Right lobe of liver (tissue), 6 donors: Measurements from ENCODE around the gene GAST. TPM values are rescaled to one million over a fixed set of nuclear protein-coding genes. Genes with fewer than 3 reads are reported as not detected.

Source experiments
- ATAC-seq, 4 donors: fragments of 200-7000 bp; cut with Tn5 transposase; one replicate each; pipeline ENCODE4 v1.9.1; 2020; ENCODE audit warnings: mild to moderate bottlenecking in 4 of 4, moderate library complexity in 4 of 4
- DNase-seq, 3 donors: peaks; one replicate each; pipeline ENCODE4 v3.0.0-alpha.2; 2020
- H3K27ac ChIP-seq, 3 donors: fragments of 200-600 bp; one replicate each; pipeline ENCODE4 v1.8.0; 2022
- H3K27me3 ChIP-seq, 2 donors: fragments of 200-600 bp; one replicate each; pipeline ENCODE4 v1.8.0; 2022
- H3K36me3 ChIP-seq, 4 donors: fragments of 200-600 bp; sonication (generic) in 1 of 4; one replicate each; pipeline versions ENCODE4 v1.5.1 to v1.8.0; 2017 to 2022; ENCODE audit warnings: control low read depth in 1 of 4
- H3K4me1 ChIP-seq, 4 donors: fragments of 200-600 bp; sonication (generic) in 1 of 4; one replicate each; pipeline versions ENCODE4 v1.5.1 to v1.8.0; 2017 to 2022; ENCODE audit warnings: control low read depth in 1 of 4
- H3K4me3 ChIP-seq, 3 donors: fragments of 200-600 bp; one replicate each; pipeline ENCODE4 v1.8.0; 2022
- H3K9me3 ChIP-seq, 4 donors: fragments of 200-600 bp; sonication (generic) in 1 of 4; one replicate each; pipeline versions ENCODE4 v1.5.1 to v1.8.0; 2017 to 2022; ENCODE audit warnings: control low read depth in 1 of 4
- CTCF ChIP-seq, 4 donors: fragments of 200-600 bp in 3 of 4; fragments of 450-650 bp in 1 of 4; IDR thresholded peaks; one replicate each; pipeline versions ENCODE4 v1.5.1 to v1.8.0; 2016 to 2022; ENCODE audit warnings: antibody characterized with exemption in 4 of 4, mild to moderate bottlenecking in 2 of 4
- POLR2A ChIP-seq: fragments of 450-650 bp; IDR thresholded peaks from one replicate; pipeline ENCODE4 v1.6.1; 2017; ENCODE audit warnings: antibody characterized with exemption, mild to moderate bottlenecking
- WGBS: methylation state at CpG from one replicate; pipeline ENCODE4 v1.1.6; 2018; ENCODE audit warnings: low coverage, low lambda C conversion rate; ENCODE audit not compliant: insufficient coverage; ENCODE audit errors: missing lambda C conversion rate; 5-methylcytosine and 5-hydroxymethylcytosine counted together
- intact Hi-C, 2 donors: fragments of 100-400 bp; cut with DNase I; formaldehyde crosslinking; loops; one replicate each; pipeline versions ENCODE4 v1.11.2 to v1.14.1; 2022
- total RNA-seq, 6 experiments: library from RNA; depleted of rRNA in 2 of 6; stranded (reverse); fragments of >200 nt in 2 of 6; fragmentation: NEBNext Ultra II Directional in 3 of 6; extraction: Animal tissue kit (Norgen Biotek cat#: 25700) in 3 of 6; gene quantifications; one replicate each; pipeline versions ENCODE4 v1.1.0 to v1.2.4, GENCODE V29; 2016 to 2023
- donor health status: DM: no; HTN: yes; CAD: no.
- donor health status: DM: no; HTN: no; CAD: no.
- donor health status: DM: no; HTN: no; CAD: no.
- donor health status: DM: no; HTN: yes; CAD: no.
- donor health status: DM: no; HTN: yes; CAD: no.

GAST gene
- total RNA-seq, 6 experiments from 2014 or later: not detected

GRCh38 chr17:41737680-41738023 is 25.5 kb downstream of the GAST start:
- DNase-seq (no peak), ATAC-seq (peak in 1 of 4 donors; percentile 2)
- intact Hi-C loops: loop anchor here (5.0 to 10.0 kb wide), 2 partner anchors 65 to 147 kb away; no protein-coding TSS in a partner anchor
- WGBS: 40% methylated on average over 2 of the region's 5 CpGs
- TF ChIP-seq POLR2A (no peak), CTCF (IDR thresholded peaks at IDR 0.05) (no peak)
- H3K27ac ChIP-seq: no peak overlapping the region
- H3K4me1 ChIP-seq: peaks cover 0 to 13% (median 3%) of the 10 kb centered on the region in 4 donors
- H3K9me3 ChIP-seq: no peaks in the 10 kb centered on the region
- H3K4me3 ChIP-seq: no peak overlapping the region
- H3K27me3 ChIP-seq: peaks cover 5 to 12% of the 10 kb centered on the region in 2 donors
- no peaks in the 10 kb centered on the region for H3K36me3 ChIP-seq

- 0% methylated on average over 2 of the region's 10 CpGs for WGBS
Observed at GRCh38 chr17:41738077-41738800, 26.1 kb downstream of the GAST start.

GRCh38 chr17:41738801-41739112 is 26.6 kb downstream of the GAST start:
- Histone ChIP-seq H3K4me1 (peaks cover 0 to 13% (median 3%) of the 10 kb centered on the region in 4 donors), H3K27me3 (peaks cover 5 to 12% of the 10 kb centered on the region in 2 donors), H3K4me3 (no peak overlapping the region), H3K27ac (no peak overlapping the region), H3K36me3 (no peaks in the 10 kb centered on the region), H3K9me3 (no peaks in the 10 kb centered on the region)
- ATAC-seq (no peak), DNase-seq (no peak)
- TF ChIP-seq POLR2A (no peak), CTCF (IDR thresholded peaks at IDR 0.05) (no peak)
- intact Hi-C loops: loop anchor here (5.0 to 10.0 kb wide), 2 partner anchors 64 to 146 kb away; no protein-coding TSS in a partner anchor
- 80% methylated on average over 1 of the region's 5 CpGs for WGBS

More at GRCh38 chr17:41738077-41738800, 26.1 kb downstream of the GAST start:
- no peaks in the 10 kb centered on the region for H3K9me3 ChIP-seq
- peak; percentile 75 to 82 (median 80) for DNase-seq
- H3K27me3 ChIP-seq: peaks cover 5 to 12% of the 10 kb centered on the region in 2 donors
- intact Hi-C loops: loop anchor here (5.0 to 10.0 kb wide), 2 partner anchors 64 to 147 kb away; no protein-coding TSS in a partner anchor
- H3K4me1 ChIP-seq: peaks cover 0 to 13% (median 3%) of the 10 kb centered on the region in 4 donors
- H3K27ac ChIP-seq: no peak overlapping the region
- TF ChIP-seq CTCF (IDR thresholded peaks at IDR 0.05) (peak; percentile 98 to 100 (median 98)), POLR2A (no peak)
- H3K4me3 ChIP-seq: no peak overlapping the region
- ATAC-seq: peak; percentile 92 to 96 (median 94)
- no peaks in the 10 kb centered on the region for H3K36me3 ChIP-seq

- DNase-seq (no peak), ATAC-seq (peak in 1 of 4 donors; percentile 44)
- H3K4me3 ChIP-seq: no peak overlapping the region
- H3K27ac ChIP-seq: no peak overlapping the region
- TF ChIP-seq POLR2A: no peak
- TF ChIP-seq CTCF (IDR thresholded peaks at IDR 0.05): no peak
- intact Hi-C loops: loop anchor here (5.0 to 10.0 kb wide), 2 partner anchors 62 to 145 kb away; no protein-coding TSS in a partner anchor
- H3K4me1 ChIP-seq: peaks cover 0 to 4% (median 0%) of the 10 kb centered on the region in 4 donors
- no peaks in the 10 kb centered on the region for H3K36me3 ChIP-seq
- H3K27me3 ChIP-seq: peaks cover 5 to 12% of the 10 kb centered on the region in 2 donors
- WGBS: 80% methylated on average over 1 of the region's 9 CpGs
- no peaks in the 10 kb centered on the region for H3K9me3 ChIP-seq
Observed at GRCh38 chr17:41739661-41740352, 27.7 kb downstream of the GAST start.
